Left renal cortex interstitium (tissue), 4 donors: ENCODE measurements around the gene GLRA1. TPM values are rescaled to one million over a fixed set of nuclear protein-coding genes. Genes with fewer than 3 reads are reported as not detected.
"Not testable (repeated sequence)": the region's sequence is repeated elsewhere in the genome, so short reads cannot be mapped to it uniquely, and the experiment has no call there.

Experiments
- DNase-seq, 4 donors: peaks; one replicate each; pipeline ENCODE4 v3.0.0-alpha.2; 2013; ENCODE audit warnings: low read depth in 4 of 4, low spot score in 2 of 4, missing footprints in 1 of 4
- polyA plus RNA-seq, 4 donors: library from polyadenylated mRNA; unstranded; fragments of 120-200 nt; gene quantifications; one replicate each; pipeline ENCODE4 v1.2.1, GENCODE V29; 2013; ENCODE audit not compliant: insufficient read length in 4 of 4

Gene GLRA1
- polyA plus RNA-seq, 4 donors, result 0.08 to 0.24 TPM; not detected in 2

DNA sequence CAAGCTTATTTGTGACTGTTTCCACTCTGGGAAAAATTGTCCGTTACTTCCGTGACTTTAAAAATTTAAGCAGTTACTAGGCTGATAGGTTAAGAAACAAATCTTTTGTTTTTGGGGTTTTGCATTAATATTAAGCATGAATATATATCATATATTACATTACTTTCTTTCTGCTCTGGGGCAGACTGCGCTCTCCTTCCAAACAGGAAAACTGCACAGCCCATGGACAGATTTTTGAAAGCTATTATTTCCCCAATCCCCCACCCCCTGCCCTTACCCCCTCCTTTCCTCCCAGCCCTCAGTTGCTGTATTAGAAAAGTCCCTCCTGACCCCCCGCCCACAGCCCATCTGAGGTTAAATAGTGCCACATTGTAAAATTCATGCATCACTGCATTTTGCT lies 102.5 kb downstream of the GLRA1 start:
- no peak for DNase-seq

DNA sequence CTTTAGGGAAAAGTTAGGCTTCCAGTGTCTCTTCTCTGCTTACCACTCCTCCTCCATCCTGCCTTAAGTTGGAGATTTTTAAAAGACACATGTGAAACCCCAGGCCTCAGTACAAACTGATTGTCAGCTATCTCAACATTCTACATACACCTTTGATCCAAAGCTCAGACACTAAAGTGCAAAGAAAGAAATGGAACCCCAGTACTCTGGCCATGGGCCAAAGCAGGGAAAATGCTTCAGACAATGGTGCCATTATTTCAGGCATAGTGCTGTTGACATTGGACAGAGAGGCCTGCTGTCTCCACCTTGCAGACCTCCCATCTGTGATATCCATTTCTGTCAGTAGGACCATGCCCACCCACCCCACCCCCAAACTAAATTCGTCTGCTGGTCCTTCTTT lies 103.7 kb downstream of the GLRA1 start:
- no peak for DNase-seq

- DNase-seq, result no peak
These were observed 104.4 kb downstream of the GLRA1 start for GRCh38 chr5:151820271-151820670.

DNA sequence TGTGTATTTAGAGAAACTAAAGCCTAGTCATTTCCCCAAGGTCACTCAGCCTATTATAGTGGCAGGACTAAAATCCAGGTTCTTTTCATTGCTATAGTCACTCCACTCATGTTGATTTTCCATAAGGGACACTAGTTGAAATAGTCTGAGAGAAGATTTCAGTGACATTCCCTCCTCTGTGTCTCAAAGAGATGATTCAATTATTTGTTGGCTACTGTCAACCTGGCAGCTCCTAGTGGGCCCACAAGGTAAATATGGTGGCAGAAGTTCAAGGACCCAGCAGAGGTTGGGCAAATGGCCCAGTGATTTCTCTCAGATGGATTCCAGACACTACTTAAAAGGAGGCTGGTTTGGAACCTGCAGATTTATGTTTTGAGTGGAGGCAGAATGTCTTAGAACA lies 104.8 kb downstream of the GLRA1 start:
- no peak for DNase-seq

DNA sequence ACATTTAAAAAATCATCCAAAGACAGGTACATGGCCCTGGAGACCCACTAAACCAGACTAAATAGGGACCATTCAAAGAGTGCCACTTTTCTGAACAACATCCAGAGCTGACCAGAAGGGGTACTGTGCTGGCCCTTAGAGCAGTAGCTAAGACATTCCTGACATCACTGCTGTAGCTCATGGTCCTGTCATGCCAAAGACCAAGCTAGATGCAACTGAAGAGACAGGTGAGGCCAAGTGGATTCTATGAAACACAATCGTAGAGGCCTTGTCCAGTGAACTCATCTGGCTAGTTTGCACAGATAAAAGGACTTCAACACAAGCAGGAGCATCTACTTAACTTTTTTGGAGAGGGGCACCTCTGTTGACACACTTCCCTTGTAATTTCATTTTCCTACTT lies 109.6 kb downstream of the GLRA1 start:
- DNase-seq, result no peak

GRCh38 chr5:151812757-151813309 lies 111.8 kb downstream of the GLRA1 start:
- no peak for DNase-seq

- no peak for DNase-seq
These were observed 112.9 kb downstream of the GLRA1 start for GRCh38 chr5:151811593-151812321.

DNA sequence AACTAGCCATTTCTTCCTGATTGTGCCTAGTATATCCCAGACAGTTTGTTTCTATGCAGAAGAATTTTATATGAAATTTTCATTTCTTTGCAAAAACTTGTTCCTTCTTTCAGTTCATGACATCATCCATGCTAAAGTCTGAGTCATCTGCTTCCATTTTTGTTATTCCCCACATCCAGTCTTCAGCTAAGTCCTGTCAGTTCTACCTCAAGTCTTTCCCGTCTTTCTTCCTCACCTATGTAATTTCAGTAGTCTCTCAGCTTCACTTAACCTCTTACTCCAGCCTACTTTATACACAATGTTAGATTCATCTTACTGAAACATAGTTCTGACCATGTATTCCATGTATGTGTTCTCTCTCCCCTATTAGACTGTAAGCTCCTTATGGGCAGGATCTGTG lies 113.8 kb downstream of the GLRA1 start:
- no peak for DNase-seq

DNA sequence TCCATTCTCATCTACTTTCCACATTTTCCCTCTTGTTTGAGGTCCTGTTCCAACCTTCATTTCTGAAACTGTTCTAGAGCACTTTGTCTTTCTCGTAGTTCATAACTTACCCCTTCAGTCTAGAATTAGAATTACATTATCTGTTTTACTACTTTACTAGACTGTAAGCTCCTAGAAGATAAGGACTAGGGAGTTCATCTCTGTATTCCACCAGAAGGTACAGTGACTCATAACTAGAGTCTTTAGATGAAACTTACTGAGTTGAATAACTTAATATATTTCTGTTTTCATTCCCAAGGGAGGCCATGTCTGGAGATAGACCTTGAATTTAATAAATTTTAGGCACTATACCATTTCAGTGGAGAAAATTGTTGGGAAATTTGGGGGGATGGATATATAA lies 114.2 kb downstream of the GLRA1 start:
- DNase-seq, result no peak

DNA sequence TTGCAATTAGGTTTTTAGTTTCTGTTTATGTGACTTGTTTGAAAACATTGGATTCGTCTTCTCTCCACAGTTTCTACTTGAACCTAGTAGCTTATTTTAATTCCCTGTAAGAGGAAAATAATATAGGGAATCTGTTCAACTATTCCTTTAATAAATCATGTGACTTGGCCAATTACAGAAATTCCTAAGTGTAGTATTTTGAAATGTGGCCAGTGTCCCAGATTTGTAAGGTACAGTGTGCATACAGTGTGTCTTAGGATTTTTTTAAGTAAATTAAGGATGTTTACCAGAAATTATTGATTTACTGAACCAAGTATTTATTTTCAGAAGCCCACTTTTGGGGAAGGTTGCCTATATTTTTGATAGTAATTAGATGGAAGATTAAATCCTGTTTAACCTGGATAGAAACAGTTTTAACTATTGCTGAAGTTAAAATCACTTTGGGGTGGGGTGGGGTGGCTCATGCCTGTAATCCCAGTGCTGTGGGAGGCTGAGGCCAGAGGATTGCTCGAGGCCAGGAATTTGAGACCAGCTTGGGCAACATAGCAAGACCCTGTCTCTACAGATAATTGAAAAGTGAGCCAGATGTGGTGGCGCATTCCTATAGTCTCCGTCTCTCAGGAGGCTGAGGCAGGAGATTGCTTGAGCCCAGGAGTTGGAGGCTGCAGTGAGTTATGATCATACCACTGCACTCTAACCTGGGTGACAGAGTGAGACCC lies 116.0 kb downstream of the GLRA1 start:
- no peak for DNase-seq

DNA sequence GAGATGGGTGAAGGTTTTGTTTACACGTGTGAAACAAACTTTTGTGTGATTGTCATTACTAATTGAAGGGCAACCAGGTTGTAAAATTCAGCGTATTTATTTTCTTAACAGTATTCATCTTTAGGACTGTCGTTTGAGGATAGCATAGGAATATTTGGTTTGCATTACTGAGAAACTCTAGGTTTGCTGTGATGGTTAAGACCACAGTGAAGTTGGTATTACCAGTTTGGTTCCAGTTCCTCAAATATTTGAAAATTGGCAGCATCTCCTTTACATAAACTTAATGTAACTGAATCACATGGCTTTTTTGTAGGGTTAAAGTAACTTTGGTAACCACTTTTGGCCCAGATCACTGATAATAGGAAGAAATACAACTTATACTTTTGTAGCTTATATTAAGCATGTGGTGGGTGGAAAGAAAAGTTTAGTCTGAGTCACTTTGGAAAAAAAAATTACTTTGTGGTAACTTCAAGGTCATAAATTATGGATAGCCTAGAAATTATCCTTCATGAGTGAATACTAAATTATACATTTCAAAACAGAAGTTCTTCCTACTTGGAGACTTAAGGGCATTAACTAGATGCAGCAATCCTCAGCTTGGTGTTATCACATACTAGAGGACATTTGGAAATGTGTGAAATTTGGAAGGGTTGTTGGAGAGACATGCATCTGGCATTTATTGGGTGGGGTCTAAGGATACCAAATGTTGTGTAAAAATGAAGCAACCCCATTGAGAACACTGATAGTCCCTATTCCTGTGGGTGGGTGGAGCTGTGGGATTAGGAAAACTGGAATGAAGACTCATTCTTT lies 119.0 kb downstream of the GLRA1 start:
- DNase-seq, result no peak

DNA sequence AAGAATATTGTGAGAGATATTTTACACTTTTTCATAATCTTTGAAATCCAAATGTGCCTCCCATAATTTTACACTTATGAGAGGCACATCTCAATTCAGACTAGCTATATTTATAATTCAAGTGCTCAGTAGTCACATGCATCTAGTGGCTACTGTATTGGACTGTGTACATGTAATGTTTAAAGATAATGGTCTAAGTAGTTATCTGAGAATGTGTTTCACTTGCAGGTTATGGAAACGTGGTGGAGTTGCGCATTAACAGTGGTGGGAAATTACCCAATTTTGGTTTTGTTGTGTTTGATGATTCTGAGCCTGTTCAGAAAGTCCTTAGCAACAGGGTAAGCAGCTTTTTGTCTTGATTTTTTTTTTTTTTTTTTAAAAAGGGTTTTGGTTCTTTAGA lies 124.1 kb downstream of the GLRA1 start:
- no peak for DNase-seq

DNA sequence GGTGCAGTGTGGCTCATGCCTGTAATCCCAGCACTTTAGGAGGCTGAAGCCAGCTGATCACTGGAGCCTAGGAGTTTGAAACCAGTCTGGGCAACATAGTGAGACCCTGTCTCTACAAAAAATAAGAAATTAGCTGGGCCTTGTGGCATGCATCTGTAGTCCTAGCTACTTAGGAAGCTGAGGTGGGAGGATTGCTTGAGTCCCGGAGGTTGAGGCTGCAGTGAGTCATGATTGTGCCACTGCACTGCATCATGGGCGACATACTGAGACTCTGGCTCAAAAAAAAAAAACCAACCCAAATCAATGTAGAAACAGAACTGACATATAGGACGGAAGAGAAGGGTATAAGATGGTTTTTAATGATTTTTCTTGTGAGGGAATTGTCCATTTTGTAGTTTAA lies 125.2 kb downstream of the GLRA1 start:
- no peak for DNase-seq

DNA sequence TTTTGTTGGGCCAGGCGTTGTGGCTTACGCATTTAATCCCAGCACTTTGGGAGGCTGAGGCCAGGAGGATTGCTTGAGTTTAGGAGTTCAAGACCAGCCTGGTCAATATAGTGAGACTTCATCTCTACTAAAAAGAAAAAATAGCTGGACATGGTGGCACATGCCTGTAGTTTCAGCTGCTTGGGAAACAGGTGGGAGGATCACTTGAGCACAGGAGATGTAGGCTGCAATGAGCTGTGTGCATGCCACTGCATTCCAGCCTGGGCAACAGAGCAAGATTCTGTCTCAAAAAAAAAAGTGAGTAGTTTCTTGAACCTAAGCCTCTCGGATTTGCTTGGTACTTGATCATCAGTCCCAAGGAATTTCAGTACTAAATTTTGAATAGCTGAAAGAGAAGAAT lies 126.0 kb downstream of the GLRA1 start:
- no peak for DNase-seq

- no peak for DNase-seq
These were observed 129.2 kb downstream of the GLRA1 start for GRCh38 chr5:151795426-151795825.

DNA sequence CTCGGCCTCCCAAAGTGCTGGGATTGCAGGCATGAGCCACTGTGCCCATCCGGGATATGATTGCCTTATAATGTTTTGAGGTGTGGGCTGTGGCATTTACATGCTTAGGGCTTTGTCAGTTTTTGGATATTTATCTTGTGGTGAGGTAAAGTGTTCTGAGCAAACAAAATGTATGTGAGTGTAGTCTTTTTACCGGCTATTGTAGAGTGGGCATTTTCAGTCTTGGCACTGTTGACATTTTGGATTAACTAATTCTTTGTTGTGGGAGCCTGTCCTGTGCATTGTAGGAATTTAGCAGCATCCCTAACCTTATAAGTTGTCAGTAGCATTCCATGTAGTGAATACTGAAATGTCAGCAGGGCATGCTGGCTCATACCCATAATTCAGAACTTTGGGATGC lies 131.3 kb downstream of the GLRA1 start:
- no peak for DNase-seq

GRCh38 chr5:151787817-151788216 lies 136.8 kb downstream of the GLRA1 start:
- no peak for DNase-seq

GRCh38 chr5:151786468-151786867 lies 138.2 kb downstream of the GLRA1 start:
- no peak for DNase-seq

DNA sequence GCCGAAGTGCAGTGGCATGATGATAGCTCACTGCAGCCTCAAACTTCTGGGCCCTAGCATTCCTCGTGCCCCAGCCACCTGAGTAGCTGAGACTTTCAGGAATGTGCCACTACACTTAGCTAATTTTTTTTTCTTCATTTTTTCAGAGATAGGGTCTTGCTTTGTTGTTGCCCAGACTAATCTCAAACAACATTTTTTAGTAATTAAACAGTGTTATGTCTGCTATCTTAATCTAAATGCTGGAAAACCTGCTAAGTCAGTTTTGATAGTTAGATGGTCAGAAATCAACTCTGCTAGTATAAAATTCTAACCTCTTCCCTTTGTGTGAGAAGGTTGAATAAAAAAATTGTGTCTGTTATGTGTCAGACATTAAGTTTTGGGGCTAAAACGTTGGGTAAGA lies 140.5 kb downstream of the GLRA1 start:
- DNase-seq, result no peak

GRCh38 chr5:151783664-151784063 lies 141.0 kb downstream of the GLRA1 start:
- DNase-seq, result not testable (repeated sequence)

GRCh38 chr5:151781201-151781600 lies 143.4 kb downstream of the GLRA1 start:
- no peak for DNase-seq
